GM21515 (cell line): Measurements from ENCODE around the gene LCAT.
"Not testable (repeated sequence)": the region's sequence is repeated elsewhere in the genome, so short reads cannot be mapped to it uniquely, and the experiment has no call there.

Source experiments
- ATAC-seq: cut with Tn5 transposase; IDR thresholded peaks from one replicate; pipeline ENCODE4 v1.9.1; 2021; ENCODE audit not compliant: unreplicated experiment

Gene LCAT

DNA sequence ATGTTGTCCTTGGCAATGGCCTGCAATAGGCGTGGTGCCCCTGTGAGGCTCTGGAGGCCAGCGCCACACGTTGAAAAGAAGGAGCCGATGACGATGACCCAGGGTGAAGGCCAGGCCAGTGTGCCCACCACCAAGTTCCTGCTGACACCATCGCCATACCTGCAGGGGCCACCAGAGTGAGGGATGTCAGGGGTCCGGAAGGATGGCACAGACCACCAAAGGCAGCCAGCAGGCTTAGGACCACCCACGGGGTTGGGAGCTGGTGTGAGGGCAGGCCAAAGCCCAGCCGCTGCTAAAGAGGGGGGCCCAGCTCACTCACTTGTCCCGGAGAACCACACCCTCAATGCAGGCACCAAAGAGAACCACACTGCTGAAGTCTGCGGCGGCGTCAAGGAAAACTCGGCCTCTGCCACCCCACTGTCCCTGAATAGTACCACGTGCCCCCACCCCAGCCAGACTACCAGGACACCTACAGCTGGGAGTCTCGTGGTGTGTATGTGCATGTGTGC lies 6.5 kb upstream of the LCAT start:
- no peak for ATAC-seq

GRCh38 chr16:67949645-67950044 lies 5.7 kb upstream of the LCAT start:
- ATAC-seq, result no peak

- ATAC-seq, result no peak
Observed at GRCh38 chr16:67948015-67948414, 4.1 kb upstream of the LCAT start.

GRCh38 chr16:67946966-67947558 lies 3.1 kb upstream of the LCAT start:
- ATAC-seq, result no peak

- no peak for ATAC-seq
Observed at GRCh38 chr16:67946128-67946569, 2.2 kb upstream of the LCAT start.

- ATAC-seq, result no peak
Observed at GRCh38 chr16:67945392-67945933, 1.5 kb upstream of the LCAT start.

DNA sequence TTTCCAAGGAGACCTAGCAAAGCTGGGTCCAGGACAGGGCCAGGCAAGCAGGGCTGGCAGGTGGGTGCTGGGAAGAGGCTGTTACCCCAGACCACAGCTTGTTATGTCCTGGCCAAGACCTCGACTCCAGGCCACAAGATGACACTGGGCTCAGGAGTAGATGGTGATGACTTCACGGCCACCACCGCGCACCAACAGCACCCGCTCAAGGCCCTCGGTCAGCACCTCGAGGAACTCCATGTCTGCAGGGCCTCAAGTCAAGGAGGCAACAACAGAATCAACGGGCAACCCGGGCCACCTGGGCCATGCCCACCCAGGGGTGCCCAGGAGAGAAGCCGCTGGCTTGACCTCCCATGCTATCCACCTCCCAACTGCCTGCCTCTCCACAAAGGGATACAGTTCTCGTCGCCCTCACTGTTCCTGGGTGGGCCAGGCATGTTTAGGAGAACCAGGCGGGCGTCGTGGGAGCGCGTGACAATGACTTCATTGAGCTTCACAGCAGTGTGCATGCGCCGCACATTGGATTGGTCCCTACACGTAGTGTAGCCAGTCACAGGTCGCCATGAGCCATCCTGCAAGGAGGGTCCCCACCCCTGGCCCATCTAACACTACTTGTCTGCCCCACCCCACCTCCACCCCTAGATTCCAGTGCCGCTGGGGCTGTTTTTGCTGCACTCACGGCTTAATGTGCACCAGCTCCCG lies 921 bp upstream of the LCAT start:
- no peak for ATAC-seq

DNA sequence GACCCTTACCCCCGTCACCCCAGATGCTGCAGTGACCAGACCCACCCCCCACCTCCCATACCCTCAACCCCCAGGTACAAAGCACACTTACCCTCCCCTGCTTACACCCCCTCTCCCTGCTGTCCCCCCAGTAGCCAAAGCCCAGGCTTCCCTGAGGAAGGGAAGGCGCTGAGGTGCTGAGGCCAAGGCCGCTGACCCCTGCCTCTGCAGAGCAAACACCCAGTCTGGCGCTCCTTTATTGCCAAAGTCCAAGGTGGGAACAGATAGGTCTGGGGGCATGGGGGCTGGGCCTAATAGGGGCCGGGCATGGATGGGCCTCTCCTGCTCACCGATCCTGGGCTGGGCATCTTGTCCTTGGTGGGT lies 683 bp downstream of the LCAT start:
- no peak for ATAC-seq

DNA sequence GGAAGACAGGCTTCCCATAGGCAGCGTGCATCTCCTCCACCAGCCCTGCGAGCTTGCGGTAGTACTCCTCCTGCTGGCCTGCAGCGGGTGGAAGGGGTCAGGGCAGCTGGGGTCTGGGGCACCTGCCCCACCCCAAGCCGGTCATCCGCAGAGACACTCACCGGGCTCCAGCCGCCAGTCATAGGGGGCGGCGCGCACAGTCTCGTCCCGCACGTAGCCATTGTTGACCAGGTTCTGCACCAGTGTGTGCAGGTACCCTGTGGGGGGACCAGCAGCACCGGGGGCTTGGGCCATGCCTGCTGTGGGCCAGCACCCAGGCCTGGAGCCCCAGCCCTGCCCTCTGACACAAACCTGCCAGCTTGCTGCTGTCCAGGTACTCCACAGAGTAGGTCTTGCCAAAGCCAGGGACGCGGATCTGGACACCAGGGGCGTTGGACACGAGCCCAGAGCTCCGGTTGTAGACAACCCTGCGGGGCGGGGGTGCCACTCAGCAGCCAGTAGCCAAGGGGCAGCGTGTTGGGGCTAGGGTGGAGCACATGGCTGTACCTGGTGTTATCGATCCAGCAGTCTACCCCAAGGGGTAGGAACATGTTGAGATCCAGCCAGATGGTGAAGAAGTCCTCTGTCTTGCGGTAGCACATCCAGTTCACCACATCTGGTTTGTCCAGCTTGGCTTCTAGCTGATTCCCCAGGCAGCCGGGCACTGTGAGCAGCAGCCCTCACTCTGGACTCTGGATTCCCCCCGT lies 1.2 kb downstream of the LCAT start:
- no peak for ATAC-seq

- no peak for ATAC-seq
Observed at GRCh38 chr16:67942200-67942509, 1.8 kb downstream of the LCAT start.

DNA sequence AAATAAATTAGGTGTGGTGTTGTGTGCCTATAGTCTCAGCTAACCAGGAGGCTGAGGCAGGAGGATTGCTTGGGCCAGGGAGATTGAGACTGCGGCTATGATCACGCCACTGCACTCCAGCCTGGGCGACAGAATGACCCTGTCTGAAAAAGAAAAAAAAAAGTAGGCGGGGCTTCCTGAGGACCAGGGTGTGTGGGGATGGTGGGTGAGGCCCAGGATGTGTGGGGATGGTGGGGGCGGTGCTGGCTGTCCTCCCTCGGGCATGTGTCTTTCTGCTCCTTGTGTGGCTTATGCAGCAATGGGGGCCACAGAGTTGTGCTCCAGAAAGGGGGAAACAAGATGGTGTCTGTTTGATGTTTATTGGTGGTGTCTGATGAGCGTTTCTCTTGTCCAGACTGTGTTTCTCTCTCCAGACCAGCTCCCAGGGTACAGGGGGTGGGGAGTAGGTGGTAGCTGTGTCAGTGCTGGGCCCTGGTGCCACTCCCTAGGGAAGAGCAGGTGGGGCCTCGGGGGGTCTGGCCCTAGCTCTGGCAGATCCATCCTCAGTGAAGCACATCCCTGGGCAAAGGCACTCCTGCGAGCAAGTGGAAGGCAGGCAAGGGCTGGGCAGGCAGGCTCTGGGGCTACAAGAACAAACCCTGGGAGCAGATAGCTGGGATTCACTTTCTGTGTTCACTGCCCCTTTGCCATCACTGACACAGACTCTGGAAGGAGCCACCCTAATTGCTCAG lies 2.3 kb downstream of the LCAT start:
- ATAC-seq, result no peak

- ATAC-seq, result no peak
Observed at GRCh38 chr16:67940446-67941089, 3.4 kb downstream of the LCAT start.

GRCh38 chr16:67939507-67940445 lies 4.1 kb downstream of the LCAT start:
- no peak for ATAC-seq

- ATAC-seq, result not testable (repeated sequence)
Observed at GRCh38 chr16:67937713-67938112, 6.2 kb downstream of the LCAT start.

DNA sequence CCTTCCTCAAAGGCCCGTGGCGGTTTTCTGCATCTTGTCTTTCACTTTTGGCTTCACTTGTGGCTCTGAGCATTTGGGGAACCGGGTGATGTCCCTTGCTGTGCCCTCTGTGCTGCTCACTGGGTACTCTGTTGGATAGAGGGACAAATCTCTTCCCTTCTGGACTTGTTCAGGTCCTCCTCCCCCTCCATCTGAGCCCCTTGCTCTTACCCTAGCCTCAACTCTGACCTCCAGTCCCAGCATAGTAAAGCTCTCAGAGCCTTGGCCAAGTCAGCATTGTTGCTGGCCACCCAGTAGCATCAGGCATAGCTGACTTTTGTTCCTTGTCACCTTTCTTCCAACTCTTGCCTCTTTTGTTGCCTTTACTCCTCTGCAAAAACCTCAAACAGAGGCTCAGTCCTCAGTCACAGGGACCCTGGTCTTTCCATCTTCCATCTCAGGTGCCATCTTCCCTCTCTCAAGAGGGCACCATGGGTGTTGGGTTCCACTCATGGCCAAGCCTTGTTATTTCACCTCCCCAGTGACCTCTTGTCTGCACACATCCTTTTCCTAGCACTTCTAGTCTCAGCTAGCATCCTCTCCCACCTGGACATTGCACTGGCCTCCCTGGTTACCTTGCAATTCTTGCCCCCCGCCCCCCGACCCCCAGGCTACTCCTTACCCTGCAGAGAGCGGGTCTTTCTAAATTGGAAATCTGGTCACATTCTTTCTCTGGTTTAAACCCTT lies 6.9 kb downstream of the LCAT start:
- peak; percentile 42 for ATAC-seq

DNA sequence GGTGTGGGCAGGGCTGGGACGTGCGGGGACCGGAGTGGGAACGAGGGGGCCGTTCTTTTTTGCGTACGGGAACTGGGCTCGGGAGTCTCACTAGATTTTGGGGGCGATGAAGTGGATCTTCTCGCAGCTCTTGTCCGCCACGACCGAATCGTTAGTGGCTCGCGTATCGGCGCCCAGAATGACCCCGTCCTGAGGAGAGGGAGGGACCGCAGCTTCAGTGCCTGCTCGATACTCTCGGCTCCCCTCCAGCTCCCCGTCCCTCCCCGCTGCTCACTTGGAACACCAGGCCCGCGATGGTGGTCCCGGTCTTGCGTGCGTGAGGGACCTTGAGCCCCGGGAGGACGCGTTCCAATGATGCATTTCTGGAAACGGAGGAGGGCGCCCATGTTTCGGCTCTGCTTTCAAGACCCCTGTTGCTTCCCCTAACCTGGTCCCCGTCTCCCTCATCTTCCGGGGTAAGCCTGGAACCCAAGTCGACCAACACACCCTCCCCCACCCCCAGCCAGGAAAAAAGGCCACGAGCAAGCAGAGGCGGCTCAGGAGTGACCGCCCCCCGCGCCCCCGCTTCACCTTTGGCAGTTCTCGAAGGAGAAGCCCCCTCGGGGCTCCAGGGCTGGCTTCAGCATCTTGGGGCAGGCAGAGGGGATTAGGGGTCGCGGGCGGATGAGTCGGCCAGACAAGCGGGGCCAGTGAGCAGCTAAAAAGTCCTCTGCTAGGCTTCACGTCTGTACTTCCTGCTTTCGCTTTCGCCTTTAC lies 7.6 kb downstream of the LCAT start, which contains the start of gene PSMB10:
TSS of gene PSMB10 (minus strand) at position 727 of the 756 bp plus-strand sequence. CDS start at position 626, 101 bp downstream.
- ATAC-seq, result peak; percentile 2

DNA sequence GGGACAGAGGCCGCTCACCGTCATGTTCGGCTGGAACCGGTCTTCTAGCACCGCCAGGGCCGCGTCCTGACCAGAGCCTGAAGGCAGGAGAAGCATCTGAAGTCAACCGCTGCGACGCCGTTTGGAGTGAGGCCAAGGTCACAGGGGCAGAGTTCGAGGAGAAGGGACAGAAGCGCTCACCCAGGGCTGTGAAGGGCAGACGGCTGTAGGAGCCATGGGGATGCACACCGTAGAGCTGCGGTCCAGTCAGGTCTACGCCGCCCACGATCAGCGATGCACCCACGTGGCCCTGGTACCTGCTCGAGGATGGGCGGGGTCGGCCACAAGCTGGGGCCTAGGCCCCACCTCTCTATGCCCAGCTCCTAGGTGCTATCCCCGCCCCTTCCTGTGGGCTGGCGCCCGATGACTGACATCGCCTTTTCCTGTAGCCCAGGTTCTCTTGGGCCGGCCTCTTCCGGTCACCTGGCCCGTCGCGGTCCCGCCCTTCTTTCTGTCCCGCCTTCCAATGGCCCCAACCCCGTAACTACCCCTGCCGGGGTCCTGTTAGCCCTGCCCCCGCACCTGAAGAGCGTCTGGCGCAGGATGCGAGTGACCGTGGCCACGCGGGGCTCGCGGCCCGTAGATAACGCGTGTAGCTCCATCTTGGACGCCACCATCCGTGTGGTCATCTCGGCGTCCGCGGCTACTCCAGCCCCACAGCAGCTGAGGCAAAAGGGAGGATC lies 8.4 kb downstream of the LCAT start:
- ATAC-seq, result peak; percentile 82

DNA sequence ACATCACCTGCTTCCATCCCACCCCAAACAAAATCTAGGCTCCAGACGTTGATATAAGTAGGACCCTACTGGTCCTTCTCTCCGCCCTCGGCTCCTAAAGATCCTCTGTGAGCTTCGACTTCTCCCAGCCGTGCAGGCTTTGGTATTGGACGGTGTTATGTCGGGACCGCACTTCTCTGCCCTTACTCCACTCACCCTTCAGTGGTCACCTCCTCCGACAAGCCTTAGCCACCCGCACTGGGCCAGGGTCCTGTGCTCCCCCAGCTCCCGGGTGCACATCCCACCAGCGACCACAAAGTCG lies 8.9 kb downstream of the LCAT start:
- no peak for ATAC-seq
